Mucosa of stomach (tissue), 1 donor: ENCODE data around the gene COL11A1.

Source experiments
- H3K27me3 ChIP-seq: one replicate; pipeline ENCODE4 v1.7.0; 2013; ENCODE audit warnings: mild to moderate bottlenecking, low read length; ENCODE audit not compliant: control insufficient read depth, insufficient read depth
- H3K36me3 ChIP-seq: one replicate; pipeline ENCODE4 v1.7.0; 2013; ENCODE audit warnings: low read length; ENCODE audit not compliant: control insufficient read depth, insufficient read depth
- H3K4me1 ChIP-seq: one replicate; pipeline ENCODE4 v1.7.0; 2013; ENCODE audit warnings: mild to moderate bottlenecking, low read length; ENCODE audit not compliant: control insufficient read depth, insufficient read depth
- H3K4me3 ChIP-seq: one replicate; pipeline ENCODE4 v1.7.0; 2013; ENCODE audit warnings: low read length
- H3K9ac ChIP-seq: one replicate; pipeline ENCODE4 v1.7.0; 2013; ENCODE audit warnings: mild to moderate bottlenecking, low read length, moderate library complexity
- H3K9me3 ChIP-seq: one replicate; pipeline ENCODE4 v1.7.0; 2013; ENCODE audit warnings: mild to moderate bottlenecking, low read length, moderate library complexity; ENCODE audit not compliant: control insufficient read depth
- donor health status: Pancreatic carcinoma.

Gene COL11A1

DNA sequence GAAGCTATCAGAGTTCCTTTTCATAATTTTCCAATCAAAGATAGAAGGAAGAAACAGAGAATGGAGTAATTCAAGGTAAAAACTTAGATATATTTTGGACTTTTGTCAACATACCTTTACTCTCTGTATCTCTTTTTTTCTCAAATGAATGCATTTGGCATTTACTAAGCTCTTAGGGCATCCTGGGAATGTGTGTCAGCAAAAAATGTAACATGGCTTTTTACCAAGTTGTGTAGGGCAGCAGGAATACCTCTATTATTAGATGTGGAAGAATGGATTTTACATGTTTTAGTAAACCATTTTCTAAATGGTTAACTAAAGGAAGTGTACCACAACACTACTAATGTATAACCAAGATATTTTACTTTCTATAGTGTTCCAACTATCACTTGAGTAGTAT, 4.2 kb upstream of the COL11A1 start:
- Histone ChIP-seq H3K4me3 (no peak overlapping the region), H3K9ac (no peak overlapping the region), H3K27me3 (peaks cover 14% of the 10 kb centered on the region), H3K9me3 (no peaks in the 10 kb centered on the region), H3K4me1 (peaks cover 6% of the 10 kb centered on the region), H3K36me3 (no peaks in the 10 kb centered on the region)

DNA sequence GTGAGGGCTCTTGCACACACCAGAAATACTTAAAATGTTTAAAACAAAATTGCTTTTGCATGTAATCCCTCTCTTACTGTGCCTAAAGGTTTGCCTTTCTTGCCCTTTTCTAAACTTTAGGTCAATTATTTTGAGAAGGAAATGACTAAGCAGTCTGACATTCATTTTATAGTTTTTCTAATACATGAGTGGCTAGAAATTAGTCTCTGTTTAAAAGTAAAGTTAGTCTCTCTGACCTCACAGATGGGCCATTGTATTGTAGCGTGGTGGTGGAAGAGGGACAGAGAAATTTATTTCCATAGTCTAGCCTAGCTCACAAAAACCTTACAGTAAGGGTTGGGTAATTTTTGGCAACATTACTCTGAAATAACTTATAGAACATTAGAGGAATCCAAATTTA, 3.6 kb upstream of the COL11A1 start:
- Histone ChIP-seq H3K4me1 (peaks cover 6% of the 10 kb centered on the region), H3K27me3 (peaks cover 18% of the 10 kb centered on the region), H3K36me3 (no peaks in the 10 kb centered on the region), H3K9me3 (no peaks in the 10 kb centered on the region), H3K9ac (no peak overlapping the region), H3K4me3 (no peak overlapping the region)

DNA sequence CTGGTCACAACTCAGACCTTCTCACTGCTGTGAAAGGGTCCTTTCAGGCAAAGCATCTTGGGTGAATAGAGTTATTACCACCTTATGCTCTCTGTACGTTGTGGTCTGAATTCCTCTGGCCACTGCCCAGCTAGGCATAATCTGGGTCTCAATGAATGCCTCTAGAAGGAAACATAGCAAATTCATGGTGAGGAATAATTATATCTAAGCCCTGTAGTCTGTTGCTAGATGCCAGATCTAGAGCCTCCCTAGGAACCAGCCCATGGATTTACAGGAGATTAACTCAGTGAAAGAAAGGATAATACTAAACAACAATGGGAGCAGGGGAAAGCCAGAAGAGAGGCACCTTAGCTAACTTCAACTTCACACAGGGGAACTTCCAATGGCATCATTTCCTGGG, 2.4 kb upstream of the COL11A1 start:
- no peaks in the 10 kb centered on the region for H3K9me3 ChIP-seq
- H3K27me3 ChIP-seq: peaks cover 23% of the 10 kb centered on the region
- no peak overlapping the region for H3K4me3 ChIP-seq
- H3K4me1 ChIP-seq: peaks cover 6% of the 10 kb centered on the region
- H3K36me3 ChIP-seq: no peaks in the 10 kb centered on the region
- H3K9ac ChIP-seq: no peak overlapping the region

DNA sequence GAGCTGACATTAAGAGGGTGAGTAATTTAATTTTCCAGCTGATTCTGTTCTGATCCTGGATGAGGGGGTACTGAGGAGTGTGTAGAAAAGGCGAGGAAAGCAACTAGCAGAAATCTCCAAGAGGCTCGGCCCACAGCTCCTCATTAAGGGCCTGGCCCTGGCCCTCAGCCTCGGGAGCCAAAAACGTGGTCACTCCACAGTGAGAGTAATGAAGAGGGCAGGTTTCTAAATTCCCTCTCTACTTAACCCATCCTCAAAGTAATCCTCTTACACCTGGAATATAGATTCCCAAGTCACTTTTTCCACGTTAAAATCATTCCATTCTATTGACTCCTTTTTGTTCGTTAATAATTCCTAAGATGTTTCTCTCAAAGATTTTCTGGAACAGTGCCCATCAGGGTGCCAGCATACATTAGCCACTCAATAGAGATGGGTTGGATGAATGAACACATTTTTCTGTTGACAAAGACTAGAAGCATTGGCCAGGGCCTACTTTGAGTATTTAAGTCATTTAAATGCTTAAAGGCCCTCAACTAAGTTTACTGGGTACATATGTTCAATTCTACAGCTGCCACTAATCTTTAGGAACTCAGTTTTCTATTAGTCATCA, 1.1 kb upstream of the COL11A1 start:
- Histone ChIP-seq H3K4me1 (peaks cover 6% of the 10 kb centered on the region), H3K27me3 (peaks cover 23% of the 10 kb centered on the region), H3K4me3 (no peak overlapping the region), H3K9me3 (no peaks in the 10 kb centered on the region), H3K36me3 (no peaks in the 10 kb centered on the region), H3K9ac (no peak overlapping the region)

DNA sequence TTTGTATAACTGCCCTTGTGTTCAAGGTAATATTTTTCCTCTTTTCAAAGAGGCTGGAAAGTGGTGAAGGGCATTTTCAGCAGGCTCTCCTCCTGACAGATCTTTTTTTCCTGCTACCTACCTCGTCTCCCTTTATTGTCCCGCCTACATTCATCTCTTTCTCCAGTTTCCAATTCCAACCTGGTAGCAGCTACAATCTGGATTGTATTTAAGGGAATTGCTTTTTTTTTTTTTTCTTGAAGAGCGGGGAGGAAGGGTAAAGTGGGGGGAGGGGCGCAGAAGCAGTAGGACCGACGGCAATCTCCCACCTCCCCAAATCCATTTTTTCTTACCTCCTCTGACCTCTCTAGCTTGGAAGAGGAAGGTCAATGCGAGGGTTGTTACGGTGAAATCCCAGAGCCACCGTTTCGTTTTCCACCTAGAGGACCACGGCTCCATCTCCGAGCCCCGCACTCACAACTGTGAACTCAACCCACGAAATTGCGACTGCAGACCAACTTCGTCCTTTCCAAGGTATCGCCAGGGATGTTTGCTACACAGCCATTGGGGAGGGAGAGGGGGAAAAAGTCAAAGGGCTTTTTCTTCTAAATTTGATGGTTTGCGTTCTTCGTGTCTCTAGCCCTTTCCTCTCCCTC, 464 bp downstream of the COL11A1 start:
- no peaks in the 10 kb centered on the region for H3K36me3 ChIP-seq
- H3K9ac ChIP-seq: no peak overlapping the region
- peaks cover 6% of the 10 kb centered on the region for H3K4me1 ChIP-seq
- no peak overlapping the region for H3K4me3 ChIP-seq
- H3K9me3 ChIP-seq: no peaks in the 10 kb centered on the region
- H3K27me3 ChIP-seq: peaks cover 23% of the 10 kb centered on the region

DNA sequence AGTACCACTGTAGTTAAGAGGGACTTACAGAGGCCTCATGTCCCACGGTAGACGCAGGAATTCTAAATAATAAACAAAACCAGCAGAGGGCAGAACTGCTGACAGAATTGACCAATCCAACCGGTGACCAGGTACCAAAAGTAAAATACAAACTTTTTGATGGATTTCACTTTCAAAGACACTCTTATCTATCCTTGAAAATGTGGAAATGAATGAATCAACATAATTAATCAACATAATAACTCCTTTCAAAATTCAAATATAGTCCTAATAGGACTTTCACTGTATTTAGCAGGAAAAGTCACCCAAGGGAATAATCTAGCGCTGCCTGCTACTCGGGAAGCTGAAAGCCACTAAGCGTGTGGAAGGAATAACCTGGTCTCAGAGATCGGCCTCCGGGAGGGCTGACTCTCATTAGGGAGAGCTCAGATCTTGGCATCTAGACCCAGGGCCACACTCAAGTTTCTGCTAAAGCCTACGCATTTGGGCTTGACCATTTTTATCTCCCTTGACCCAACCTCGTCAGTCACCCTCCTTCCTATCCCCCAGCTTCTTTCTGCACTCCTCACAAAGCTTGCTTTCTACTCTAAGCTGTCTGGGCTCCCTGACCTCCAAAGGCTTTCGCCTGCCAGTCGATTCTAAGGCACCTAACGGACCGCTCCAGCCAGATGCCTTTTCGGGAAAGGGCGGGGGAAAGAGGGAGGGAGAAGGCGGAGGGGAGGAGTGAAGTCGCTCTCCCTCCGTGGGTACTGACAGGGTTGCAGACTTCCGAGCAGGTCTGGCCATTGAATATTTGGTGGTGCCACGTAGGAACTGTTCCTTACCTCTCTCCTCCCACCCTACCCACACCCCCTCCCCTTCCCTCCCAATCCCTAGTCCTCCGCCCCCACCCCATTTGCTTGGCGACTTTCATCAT, 1.6 kb downstream of the COL11A1 start:
- peaks cover 6% of the 10 kb centered on the region for H3K4me1 ChIP-seq
- no peak overlapping the region for H3K9ac ChIP-seq
- H3K27me3 ChIP-seq: peaks cover 23% of the 10 kb centered on the region
- H3K4me3 ChIP-seq: no peak overlapping the region
- no peaks in the 10 kb centered on the region for H3K9me3 ChIP-seq
- no peaks in the 10 kb centered on the region for H3K36me3 ChIP-seq

DNA sequence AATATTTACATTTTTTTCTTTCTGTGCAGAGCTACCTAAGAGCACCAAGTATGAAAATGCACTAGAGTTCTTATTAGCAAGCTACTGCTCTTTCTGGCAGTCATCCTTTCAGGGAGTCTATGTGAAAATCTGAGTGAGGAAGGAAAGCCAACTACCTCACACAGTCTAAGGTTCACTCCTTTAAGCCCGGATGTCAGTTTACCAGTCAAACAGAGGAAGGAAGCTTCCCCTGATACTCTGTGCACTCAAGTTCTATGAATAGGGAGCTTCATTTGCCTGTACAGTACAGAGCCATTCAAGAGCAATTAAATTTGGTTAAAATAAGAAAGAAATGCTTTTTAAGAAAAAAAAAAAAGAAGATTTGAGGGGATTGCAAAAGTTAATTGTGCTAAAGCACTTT, 6.9 kb downstream of the COL11A1 start:
- no peaks in the 10 kb centered on the region for H3K4me1 ChIP-seq
- no peaks in the 10 kb centered on the region for H3K36me3 ChIP-seq
- no peak overlapping the region for H3K9ac ChIP-seq
- H3K9me3 ChIP-seq: no peaks in the 10 kb centered on the region
- H3K4me3 ChIP-seq: no peak overlapping the region
- no peaks in the 10 kb centered on the region for H3K27me3 ChIP-seq

DNA sequence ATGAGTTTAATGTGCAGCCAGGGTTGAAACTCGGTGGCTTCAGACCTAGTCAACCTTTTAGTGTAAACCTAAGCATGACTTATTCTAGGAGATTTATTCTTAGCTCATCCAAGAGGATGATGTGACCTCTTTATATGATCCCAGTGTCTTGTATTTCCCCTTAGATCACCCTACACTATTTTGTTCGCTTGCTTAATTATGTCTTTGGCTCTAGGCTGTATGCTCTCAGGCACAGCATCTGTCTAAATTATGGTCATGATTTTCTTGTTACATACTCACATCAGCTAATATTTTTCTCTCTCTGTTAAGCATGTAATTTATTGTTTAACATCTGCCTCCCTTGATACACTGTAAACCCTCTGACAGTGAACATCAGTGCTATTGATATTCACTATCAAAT, 19.1 kb downstream of the COL11A1 start:
- Histone ChIP-seq H3K9ac (no peak overlapping the region), H3K36me3 (no peaks in the 10 kb centered on the region), H3K4me3 (no peak overlapping the region), H3K9me3 (no peaks in the 10 kb centered on the region), H3K27me3 (no peaks in the 10 kb centered on the region), H3K4me1 (no peaks in the 10 kb centered on the region)

DNA sequence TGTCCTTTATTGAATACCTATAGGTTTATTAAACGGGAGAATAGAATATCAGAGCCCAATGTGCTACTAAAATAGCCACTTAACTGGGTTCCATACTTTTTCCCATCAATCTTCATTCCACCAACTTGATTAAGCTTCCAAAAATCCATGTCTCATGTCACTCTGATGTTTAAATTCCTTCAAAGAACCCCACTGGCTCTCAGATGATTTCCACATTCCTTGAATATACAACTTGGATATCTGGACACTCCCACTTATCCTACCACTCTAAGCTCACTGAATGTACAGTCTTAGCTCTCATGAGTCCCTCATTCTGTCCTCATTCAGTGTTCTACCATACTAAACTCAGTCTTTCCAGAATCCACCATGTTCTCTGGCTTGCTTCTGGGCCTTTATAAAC, 21.1 kb downstream of the COL11A1 start:
- no peaks in the 10 kb centered on the region for H3K27me3 ChIP-seq
- no peak overlapping the region for H3K9ac ChIP-seq
- no peak overlapping the region for H3K4me3 ChIP-seq
- H3K36me3 ChIP-seq: no peaks in the 10 kb centered on the region
- H3K4me1 ChIP-seq: no peaks in the 10 kb centered on the region
- H3K9me3 ChIP-seq: no peaks in the 10 kb centered on the region

DNA sequence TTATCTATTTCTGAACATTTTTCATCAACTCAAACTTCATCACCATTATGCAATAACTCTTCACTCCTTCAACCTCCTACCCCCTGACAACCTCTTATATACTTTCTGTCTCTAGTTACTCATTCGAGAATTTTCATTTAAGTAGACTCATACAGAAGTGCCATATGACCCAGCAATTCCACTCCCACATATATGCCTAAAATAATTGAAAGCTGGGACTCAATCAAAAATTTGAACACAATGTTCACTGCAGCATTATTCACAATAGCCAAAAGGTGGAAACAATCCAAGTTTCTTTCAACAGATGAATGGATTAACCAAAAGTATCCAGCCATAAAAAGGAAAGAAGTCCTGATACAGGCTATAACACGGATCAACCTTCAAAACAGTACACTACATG, 24.1 kb downstream of the COL11A1 start:
- H3K36me3 ChIP-seq: no peaks in the 10 kb centered on the region
- no peak overlapping the region for H3K4me3 ChIP-seq
- H3K9me3 ChIP-seq: no peaks in the 10 kb centered on the region
- H3K9ac ChIP-seq: no peak overlapping the region
- H3K27me3 ChIP-seq: no peaks in the 10 kb centered on the region
- no peaks in the 10 kb centered on the region for H3K4me1 ChIP-seq

DNA sequence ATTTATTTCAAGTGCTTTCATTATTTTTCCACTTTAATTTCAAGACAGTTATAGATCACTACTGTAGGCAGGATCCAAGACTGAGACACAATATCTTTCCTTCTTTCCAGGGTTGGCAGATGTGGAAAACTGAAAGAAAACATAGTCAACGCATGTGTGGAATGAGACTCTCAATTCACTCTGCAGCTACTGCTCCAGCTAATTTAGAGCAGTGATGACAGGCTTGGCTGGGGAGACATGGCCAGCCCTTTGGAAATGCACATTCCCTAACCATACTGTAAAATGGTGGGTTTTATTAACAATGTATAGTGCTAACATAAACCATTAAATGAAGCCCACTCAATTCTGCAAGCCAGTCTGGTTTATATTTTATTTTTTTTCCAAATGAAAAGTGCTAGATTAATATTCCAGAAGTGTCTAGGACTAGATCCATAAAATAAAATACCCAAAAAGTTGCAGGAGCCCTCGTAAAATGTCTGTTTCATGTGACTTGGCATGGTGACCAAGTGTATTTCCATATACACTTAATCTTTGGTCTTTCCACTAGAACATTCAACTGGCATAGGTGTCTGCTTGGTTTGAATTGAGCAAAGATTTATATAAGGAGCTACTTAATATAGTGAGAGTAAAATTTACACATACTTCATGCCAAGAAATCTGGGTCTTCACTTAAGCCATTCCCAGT, 32.9 kb downstream of the COL11A1 start:
- no peaks in the 10 kb centered on the region for H3K4me1 ChIP-seq
- no peaks in the 10 kb centered on the region for H3K27me3 ChIP-seq
- no peaks in the 10 kb centered on the region for H3K36me3 ChIP-seq
- H3K4me3 ChIP-seq: no peak overlapping the region
- H3K9me3 ChIP-seq: no peaks in the 10 kb centered on the region
- no peak overlapping the region for H3K9ac ChIP-seq

DNA sequence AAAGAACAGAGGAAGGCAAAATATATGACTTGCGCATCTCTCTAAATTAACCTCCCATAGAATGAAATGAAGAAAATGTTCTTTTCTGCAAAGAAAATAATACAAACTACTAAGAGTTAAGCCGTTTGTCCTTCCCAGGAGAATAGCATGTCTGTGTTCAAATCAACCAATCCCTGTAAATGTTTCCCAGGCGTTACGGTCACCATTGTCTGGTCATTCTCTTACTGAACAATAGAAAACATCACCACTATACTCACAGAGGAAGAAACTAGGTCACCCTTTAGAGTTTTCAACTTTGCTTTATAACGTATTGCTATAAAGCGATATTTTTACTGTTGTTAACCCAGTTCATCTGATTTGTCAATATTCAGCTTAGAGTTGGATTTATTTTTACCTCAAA, 34.1 kb downstream of the COL11A1 start:
- H3K4me3 ChIP-seq: no peak overlapping the region

More for the DNA sequence above, 34.1 kb downstream of the COL11A1 start:
- H3K9me3 ChIP-seq: no peaks in the 10 kb centered on the region
- no peak overlapping the region for H3K9ac ChIP-seq
- H3K36me3 ChIP-seq: no peaks in the 10 kb centered on the region
- no peaks in the 10 kb centered on the region for H3K27me3 ChIP-seq
- no peaks in the 10 kb centered on the region for H3K4me1 ChIP-seq
